ENCODE results near the gene EXOSC5.

- TF ChIP-seq POLR2A (IDR thresholded peaks at IDR 0.05) (peak in 1 of 2 donors; percentile 7), POLR2AphosphoS5 (IDR thresholded peaks at IDR 0.05) (peak; percentile 14), CTCF (IDR thresholded peaks at IDR 0.05) (no peak)
These were observed 45.6 kb downstream of the EXOSC5 start for GRCh38 chr19:41351339-41352245.
